ENCODE data around the gene SPDYE3.
"Not testable (repeated sequence)": the region's sequence is repeated elsewhere in the genome, so short reads cannot be mapped to it uniquely, and the experiment has no call there.

GRCh38 chr7:100297852-100298631, 9.5 kb upstream of the SPDYE3 start:
- not testable (repeated sequence) for TF ChIP-seq CTCF (IDR thresholded peaks at IDR 0.05); REST (IDR thresholded peaks at IDR 0.05; ENCODE audit: insufficient read depth in 1 of 2, low read depth in 2 of 2, low read length in 1 of 2); POLR2AphosphoS5 (IDR thresholded peaks at IDR 0.05; ENCODE audit: low read depth, low read length); SIN3A (IDR thresholded peaks at IDR 0.05; ENCODE audit: borderline replicate concordance, insufficient read depth, low read depth, low read length); TCF7L2 (IDR thresholded peaks at IDR 0.05; ENCODE audit: low read depth, low read length)
